GM21526 (cell line): ENCODE results near the gene NTN5.
"Not testable (repeated sequence)": the region's sequence is repeated elsewhere in the genome, so short reads cannot be mapped to it uniquely, and the experiment has no call there.

Source experiments
- ATAC-seq: cut with Tn5 transposase; IDR thresholded peaks from one replicate; pipeline ENCODE4 v1.9.1; 2021; ENCODE audit warnings: moderate library complexity; ENCODE audit not compliant: unreplicated experiment, low FRiP score

The NTN5 gene

GRCh38 chr19:48702701-48703100 is 29.9 kb upstream of the NTN5 start:
- no peak for ATAC-seq

- ATAC-seq = no peak
These were observed 25.2 kb upstream of the NTN5 start for GRCh38 chr19:48698046-48698445.

DNA sequence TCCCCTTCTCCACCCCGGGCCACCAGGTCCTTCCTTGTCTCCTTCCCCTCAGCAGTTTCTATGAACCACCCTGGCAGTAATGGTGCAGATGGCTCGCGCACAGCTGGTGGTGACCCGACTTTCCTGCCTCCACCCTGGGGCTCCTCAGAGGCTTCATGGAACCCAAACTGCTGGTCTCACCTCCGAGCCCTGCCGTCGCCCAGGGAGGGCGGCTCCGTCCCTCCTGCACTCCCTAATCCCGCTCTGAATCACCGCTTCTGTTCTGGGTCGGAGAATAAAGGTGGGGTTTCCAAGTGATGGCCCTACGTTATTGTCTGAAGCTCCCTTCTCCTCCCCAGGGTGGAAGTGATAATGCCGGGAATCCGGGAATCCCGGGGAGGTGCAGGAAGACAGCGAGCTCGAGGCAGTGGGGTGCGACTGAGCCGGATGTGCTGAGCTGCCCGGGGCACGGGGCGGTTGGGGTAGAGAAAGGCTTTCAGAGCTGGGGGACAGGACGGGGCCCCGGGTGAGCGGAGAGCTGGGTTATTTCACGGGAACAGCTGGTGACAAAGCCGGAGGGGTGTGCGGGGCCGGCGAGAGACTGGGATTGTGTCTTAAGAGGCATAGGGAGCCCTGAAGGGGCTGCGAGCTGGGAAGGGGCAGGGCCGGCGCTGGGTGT is 23.7 kb upstream of the NTN5 start:
- ATAC-seq = no peak

GRCh38 chr19:48695743-48696352 is 23.0 kb upstream of the NTN5 start, which contains the start of gene FUT2:
TSS of gene FUT2 (plus strand) at chr19:48695971. CDS start at chr19:48702957, 6,986 bp downstream.
- no peak for ATAC-seq

DNA sequence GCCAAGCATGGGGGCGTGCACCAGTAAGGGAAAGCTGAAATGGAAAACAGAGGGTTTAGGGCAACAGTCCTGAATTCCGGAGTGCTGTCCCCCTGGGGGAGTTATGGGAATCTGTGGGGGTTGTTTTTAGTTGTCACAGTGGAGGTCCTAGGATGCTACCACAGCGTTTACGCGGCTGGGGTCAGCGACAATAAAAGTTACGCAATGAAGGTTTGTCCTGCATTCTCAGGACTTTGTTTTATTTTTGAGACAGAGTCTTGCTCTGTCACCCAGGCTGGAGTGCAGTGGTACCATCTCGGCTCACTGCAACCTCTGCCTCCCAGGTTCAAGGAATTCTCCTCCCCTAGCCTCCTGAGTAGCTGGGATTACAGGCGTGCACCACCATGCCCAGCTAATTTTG is 20.8 kb upstream of the NTN5 start:
- ATAC-seq = not testable (repeated sequence)

DNA sequence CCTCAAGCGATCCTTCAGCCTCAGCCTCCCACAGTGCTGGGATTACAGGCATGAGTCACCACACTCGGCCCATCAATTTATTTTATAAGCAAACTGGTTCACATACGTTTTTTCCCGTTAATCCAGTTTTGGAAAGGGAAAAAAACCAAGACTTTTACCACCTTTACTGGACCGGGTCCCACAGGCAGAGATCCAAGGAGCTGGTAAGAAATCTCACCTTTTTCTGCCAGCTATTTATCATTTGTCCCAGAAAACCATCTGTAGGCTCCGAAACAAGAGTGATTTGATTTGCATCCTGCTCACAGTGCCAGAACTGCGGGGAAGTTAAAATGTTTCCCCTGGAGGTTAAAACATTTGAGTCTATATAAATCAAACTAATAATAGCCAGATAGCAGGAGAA is 16.6 kb upstream of the NTN5 start:
- ATAC-seq = no peak

- ATAC-seq = no peak
These were observed 15.0 kb upstream of the NTN5 start for GRCh38 chr19:48687776-48688175.

- ATAC-seq = not testable (repeated sequence)
These were observed 13.8 kb upstream of the NTN5 start for GRCh38 chr19:48686637-48687036.

- no peak for ATAC-seq
These were observed 13.3 kb upstream of the NTN5 start for GRCh38 chr19:48686088-48686487.

DNA sequence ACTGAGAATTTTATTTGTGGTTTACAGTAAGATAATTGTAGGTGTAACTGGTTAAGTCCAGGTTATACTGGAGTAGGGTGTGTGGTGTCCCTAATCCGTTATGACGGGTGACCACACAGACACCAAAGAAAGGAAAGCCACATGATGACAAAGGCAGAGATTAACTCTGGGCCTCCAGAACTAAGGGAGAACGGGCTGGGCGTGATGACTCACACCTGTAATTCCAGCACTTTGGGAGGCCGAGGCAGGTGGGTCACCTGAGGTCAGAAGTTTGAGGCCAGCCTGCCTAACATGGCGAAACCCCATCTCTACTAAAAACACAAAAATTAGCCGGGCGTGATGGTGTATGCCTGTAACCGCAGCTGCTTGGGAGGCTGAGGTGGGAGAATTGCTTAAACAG is 12.8 kb upstream of the NTN5 start:
- no peak for ATAC-seq

GRCh38 chr19:48683349-48683748 is 10.5 kb upstream of the NTN5 start:
- ATAC-seq = no peak

DNA sequence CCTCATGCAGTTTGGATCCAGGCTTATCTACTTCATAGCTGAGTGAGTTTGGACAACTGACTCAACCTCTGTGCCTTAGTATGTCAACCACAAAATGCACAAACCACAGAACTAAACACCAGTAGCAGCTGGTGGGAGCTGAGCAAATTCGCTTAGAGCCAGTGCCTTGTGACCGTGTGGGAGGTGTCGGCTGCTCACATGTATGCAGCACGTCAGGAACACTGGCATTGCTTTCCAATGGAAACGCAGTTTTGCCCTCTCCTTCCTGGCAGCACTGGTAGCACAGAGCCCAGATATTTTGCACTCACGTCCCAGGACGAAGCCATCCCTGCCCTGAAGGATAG is 8.3 kb upstream of the NTN5 start:
- no peak for ATAC-seq

GRCh38 chr19:48680436-48681126 is 7.8 kb upstream of the NTN5 start:
- ATAC-seq = no peak

DNA sequence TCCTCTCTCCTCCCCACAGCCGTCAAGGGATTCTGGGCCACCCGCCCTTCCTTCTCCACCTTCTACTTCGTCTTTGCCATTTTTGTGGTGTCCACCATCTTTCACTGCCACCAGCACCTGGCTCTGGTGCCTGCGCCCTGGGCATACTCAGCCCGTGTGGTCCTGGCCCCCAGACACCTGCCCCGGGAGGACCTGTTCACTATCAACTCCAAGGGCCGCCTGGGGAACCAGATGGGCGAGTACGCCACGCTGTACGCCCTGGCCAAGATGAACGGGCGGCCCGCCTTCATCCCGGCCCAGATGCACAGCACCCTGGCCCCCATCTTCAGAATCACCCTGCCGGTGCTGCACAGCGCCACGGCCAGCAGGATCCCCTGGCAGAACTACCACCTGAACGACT is 7.2 kb upstream of the NTN5 start:
- not testable (repeated sequence) for ATAC-seq

GRCh38 chr19:48678201-48678600 is 5.4 kb upstream of the NTN5 start:
- ATAC-seq = no peak

- ATAC-seq = no peak
These were observed 4.1 kb upstream of the NTN5 start for GRCh38 chr19:48676887-48677286.

GRCh38 chr19:48676487-48676886 is 3.7 kb upstream of the NTN5 start:
- ATAC-seq = no peak

DNA sequence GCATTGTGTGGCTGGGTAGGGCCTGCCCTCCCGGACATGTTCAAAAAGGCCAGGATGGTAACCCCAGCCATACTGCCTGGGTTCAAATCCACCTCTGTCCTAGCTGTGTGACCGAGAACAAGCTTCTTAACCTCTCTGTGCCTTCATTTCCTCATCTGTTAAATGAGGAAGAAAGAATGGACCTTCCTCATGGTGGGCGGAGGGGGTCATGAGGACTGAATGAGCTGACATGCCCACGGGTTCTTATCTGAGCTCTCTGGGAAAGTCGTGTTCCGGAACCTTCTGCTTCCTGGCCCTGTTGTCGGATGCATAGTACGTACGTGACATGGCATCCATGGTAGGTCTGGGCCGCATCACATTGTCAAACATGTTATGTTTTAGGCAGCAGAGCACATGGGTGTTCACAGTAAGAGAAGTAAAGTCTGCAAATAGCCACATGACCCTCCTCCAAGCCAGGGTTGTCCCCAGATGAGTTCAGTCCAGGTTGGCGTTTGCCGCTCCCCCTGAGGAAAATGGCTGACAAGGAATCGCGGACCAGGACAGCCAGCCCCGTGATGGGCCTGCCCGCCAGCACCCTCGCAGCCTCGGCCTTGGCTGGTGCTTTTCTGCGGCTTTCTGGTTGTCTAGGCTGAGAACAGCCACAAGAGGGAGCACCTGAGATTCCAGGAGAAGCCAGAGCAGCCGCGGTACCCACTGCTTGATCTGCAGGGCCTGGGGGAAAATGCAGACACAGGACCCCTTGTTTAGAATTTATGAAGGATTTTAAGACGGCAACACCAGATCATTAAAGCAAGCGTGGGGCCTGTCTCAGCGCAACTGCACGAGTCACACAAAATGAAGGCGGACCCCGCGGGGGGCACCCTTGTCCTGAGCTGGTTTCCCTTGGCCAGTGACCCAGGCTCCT is 2.4 kb upstream of the NTN5 start:
- ATAC-seq = no peak

- ATAC-seq = no peak
These were observed 1.5 kb upstream of the NTN5 start for GRCh38 chr19:48674216-48674809.

DNA sequence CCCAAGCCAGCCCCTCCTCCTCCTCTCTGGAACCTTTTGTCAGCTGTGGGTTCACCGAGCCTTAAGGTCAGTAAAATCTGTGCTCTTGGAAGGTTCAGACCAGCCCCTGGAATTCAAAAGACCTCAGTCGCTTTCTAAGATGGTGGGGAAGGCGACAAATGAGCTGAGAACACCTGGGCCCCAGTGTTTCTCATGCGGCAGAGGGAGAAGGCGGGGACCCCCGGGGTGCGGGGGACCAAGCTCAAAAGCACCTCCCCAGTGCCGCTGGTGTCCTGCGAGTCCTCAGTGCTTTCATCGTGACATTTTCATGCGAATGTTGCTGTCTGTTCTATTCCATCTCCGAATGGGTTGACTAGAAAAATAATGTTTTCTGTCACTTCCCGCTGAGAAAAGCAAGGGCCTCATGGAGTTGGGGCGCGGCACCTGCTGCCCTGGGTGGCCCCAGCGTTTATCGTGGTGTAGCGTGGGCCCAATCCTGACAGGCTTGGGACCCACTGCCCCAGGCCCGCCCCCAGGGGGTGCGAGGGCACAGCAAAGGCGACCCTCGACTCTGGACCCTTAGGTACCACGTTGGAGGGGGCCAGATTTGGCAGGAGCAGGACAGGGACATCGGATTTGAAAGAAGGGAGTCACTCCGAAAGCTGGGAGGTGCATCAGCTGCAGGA is 751 bp upstream of the NTN5 start:
- ATAC-seq = no peak
